GM18873 (cell line): ENCODE measurements around the gene ANKMY2.
"Not testable (repeated sequence)": the region's sequence is repeated elsewhere in the genome, so short reads cannot be mapped to it uniquely, and the experiment has no call there.

Experiments used
- ATAC-seq: cut with Tn5 transposase; IDR thresholded peaks from one replicate; pipeline ENCODE4 v1.9.1; 2021; ENCODE audit warnings: mild to moderate bottlenecking, moderate library complexity, moderate number of reproducible peaks; ENCODE audit not compliant: unreplicated experiment, low FRiP score

The ANKMY2 gene

DNA sequence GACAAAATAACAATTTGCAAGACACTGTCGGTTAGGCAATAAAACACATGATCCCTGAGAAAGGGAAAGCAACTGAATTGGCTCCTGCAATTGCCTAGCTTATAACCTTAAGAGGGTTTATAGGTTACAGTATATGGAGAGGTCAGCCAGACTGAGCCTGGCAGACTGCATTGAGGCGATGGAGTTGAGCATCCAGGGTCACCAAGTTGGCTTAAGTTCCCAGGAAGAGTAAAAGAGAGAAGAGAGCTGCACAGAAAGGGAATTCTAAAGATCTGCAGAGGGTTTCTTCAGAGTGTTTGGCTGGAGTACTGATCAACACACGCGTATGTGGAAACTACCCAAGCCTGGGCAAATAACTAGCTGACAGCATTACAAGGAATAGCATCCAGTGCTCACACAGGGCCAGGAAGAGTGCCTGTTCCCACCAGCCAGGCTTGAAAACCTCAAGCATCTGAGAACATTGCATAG, 11.2 kb downstream of the ANKMY2 start:
- ATAC-seq = no peak

DNA sequence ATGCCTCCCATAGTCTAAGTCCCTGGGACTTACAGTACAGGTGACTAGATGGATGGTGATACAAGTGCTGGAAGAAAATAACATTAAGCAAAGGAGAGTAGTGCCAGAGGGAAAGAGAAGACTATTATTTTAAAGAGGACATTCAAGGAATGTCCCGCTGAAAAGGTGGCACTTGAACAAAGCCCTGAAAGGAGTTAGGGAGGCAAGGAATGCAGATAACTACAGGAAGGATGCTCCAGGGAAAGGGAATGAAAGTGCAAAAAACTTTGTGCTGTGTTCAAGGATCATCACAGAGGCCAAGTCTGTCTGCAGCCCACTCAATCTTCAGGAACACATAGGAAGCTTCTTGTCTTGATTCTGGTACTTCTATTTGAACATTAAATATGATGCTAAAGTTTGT, 14.9 kb downstream of the ANKMY2 start:
- ATAC-seq = no peak

DNA sequence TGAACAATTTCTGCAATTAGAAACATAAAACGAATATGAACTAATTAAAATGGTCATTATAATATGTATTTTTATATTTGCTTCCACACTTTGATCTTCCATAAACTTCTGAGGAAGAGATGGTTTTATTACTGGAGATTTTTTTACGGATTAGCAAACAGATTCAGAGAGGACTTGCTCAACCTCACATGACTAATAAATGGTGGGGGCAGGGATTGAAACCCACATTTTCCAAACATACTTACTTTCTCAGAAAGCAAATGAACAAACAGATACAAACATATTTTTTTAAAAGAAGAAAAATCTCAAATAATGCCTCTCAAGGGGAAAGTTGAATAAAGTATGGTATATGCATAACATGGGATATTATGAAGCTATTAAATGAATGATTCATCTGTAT, 18.3 kb downstream of the ANKMY2 start:
- no peak for ATAC-seq

DNA sequence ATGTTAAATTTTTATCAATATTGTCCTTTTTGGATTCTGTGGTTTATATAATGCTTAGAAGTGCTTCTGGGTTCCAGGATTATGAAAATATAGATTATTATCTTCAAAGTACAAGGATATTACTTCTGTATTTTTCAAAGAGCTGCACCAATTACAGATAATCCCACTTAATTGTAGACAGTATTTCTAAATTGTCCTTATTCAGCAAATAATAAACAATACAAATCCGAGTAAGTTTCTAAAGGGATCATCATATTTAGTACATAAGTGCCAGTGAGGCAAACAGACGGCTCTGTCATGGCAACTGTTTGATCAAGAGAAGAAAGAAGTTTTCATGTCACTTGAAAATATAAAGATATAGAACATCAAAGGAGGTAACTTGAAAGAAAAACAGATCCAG, 19.2 kb downstream of the ANKMY2 start:
- no peak for ATAC-seq

DNA sequence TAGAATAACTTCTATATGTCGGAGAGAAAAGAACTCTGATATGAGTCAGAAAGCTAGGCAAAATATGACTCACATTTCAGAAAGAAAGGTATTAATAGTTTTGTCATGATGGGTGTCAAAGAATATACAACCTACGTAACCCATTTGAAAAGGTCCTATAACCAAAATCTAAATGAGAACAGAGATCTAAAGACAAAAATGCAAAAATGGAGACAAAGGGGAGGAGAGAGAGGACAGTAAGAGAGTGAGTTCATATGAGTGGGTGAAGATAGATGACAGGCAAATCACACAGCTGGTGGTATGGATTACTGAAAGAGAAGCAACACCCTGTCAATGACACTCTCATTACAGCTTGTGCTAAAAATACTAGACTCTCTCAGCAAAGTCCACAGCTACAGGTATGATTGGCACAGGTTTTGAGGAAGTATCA, 25.6 kb downstream of the ANKMY2 start:
- ATAC-seq = peak; percentile 87

DNA sequence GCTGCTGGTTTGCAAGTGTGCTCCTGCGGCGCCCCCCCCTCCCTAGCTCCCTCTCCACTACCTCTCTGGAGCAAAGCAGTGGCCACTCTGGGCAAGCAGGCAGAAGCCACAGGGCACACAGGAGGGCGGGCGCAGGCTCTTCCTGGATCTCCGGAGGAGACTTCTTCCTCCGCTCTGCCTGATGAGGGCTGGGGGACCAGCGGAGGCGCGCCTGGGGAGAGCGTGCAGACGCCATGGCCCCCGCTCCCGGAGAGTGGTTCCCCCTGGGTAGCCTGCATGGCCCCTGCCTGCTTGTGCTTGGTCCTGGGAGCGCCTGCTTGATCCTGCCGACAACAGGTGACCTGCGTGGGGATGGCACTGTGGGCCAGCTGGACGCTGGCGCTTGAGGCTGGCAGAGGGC, 29.0 kb downstream of the ANKMY2 start:
- no peak for ATAC-seq

DNA sequence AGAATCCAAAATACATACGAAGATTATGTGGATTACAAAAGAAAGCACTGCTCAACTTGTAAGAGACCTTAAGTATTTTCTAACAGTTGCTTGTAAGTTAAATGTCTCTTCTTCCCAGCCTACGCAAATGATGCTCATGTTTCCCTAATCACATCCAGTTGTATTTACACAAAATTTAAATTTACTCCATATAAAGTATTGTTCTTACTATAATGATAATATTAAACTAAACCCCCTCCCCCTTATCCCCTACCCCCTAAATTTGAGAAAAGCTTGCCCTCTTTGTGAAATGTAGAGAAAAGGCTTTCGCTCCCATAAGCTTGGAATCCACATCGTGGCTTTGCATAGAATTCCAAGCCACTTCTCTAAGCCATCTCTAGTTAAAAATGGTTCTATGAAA, 29.4 kb downstream of the ANKMY2 start:
- no peak for ATAC-seq

DNA sequence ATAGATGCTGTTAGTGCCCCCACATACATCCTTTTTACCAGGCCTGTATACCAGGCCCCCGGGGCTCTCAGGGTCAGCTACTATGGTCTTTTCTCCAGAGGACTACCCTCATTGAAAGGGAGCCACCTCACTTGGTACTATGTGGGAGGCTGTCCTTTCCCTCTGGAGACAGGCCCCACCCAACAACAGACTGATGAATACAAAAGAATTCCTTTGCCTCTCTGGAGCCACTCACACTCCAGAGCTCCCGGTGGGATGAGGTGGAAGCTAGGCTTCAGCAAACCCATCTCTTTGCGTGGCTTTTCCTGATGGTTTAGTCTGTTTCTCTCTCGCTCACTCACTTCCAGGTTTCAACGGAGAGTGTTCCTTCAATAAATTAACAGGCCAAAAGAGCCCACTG, 30.3 kb downstream of the ANKMY2 start:
- no peak for ATAC-seq

DNA sequence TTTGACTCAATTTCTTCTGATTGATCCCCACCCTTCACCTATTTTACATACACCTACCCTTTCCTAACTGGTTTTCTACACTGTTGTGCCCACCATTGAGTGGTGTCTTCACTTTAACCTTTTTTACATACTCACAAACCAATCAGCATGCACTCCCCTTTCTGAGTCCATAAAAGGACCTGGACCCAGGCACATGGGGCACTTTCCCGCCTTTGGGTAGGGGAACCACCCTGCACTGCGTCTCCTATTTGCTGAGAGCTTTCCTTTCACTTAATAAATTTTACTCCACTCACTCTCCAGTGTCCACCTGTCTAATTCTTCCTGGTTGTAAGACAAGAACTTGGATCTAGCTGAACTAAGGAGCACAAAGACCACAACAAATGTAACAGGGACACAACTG, 33.8 kb downstream of the ANKMY2 start:
- ATAC-seq = no peak

DNA sequence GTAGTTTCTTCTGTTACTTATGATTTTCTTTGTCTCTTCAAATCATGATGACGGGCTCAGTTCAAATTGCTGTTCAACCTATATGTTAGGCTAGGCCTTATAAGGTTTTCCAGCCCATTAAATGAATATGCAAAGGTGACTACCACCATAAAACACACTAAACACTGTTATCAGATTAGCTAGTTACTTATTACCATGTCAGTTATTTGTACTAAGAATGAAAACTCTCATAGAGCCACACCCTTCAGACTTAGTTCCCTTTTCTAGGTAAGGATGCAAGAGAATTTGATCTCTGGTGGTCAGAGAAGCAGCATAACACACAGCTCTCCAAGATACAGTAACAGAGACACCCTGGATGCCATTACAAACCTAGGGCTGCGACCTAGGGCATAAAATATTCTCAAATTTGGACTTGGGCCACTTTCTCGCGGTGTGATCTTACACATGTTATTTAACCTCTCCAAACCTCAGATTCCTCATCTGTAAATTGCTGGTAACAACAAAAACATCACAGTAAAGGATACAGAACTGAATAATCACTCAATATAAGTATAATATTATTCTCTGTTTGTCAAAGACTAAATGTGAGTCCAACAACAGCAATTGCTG, 35.6 kb downstream of the ANKMY2 start:
- peak; percentile 93 for ATAC-seq

DNA sequence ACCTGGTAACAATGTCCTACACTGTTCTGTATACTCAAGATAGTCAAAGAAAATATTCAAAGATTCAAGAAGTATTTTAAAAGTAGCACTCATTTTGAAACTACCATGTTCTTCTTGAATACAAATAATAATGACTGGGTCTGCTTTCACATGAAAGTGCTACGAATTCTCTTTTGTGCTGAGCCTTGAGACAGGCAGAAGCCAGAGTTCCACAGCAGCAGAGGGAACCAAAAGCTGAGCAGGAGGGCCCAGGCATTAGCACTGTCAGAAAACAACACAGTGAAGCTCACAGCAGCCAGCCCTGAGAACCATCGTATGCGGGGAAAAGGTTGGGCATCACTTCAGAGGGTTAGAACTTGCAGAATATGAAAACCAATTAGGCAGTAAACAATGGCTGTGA, 38.9 kb downstream of the ANKMY2 start:
- no peak for ATAC-seq

DNA sequence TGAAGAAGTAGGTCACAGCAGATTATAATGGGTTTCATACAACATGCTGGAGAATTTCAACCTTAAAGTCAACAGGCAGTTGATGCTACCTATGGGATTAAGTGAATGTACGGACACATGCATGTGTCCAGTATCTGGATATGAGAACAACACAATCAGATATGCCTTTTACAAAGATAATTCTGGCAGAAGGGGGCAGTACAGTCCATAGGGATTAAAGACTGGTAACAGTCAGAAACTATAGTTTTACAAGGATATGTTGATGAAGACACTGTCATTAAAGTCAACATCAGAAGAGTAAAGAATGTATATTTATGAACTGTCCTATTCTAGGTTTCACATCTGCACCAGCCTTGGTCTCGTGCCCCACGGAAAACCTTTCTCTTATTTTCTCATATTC, 41.5 kb downstream of the ANKMY2 start:
- no peak for ATAC-seq

DNA sequence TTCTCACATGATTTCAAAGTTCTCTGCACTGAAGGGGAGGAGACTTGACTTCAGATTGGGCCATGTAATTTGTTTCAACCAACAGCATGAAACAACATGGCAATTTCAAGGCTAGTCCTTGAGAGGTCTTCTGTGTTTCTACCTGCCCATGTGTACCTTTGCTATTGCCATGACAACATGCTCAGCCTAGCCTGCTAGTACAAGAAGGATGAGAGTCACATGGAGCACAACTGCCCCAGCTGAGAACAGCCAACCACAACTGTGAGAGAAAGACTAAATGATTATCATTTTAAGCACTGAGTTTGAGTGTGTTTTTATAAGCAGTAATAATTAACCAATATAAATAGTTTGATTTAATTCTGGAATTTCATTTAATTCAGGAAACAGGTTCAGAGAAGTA, 41.9 kb downstream of the ANKMY2 start:
- ATAC-seq = no peak

DNA sequence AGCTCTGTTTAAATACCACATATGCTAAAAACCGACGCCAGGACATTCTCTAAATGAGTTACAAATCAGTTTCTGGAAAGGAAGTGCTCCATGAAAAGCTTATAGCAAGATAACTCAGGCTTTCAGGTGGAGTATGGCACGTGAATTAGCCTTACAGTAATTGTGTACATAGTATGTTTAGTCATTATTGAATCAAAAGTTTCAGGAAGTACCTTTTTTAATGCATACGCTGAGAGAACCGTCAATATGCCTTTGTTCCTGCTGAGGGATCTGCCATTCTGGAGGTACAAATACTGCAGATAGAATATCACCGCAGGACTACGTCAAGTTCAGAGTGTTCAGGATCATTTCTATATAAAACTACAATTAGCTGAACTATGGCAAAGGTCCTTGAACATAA, 45.7 kb downstream of the ANKMY2 start:
- ATAC-seq = no peak

DNA sequence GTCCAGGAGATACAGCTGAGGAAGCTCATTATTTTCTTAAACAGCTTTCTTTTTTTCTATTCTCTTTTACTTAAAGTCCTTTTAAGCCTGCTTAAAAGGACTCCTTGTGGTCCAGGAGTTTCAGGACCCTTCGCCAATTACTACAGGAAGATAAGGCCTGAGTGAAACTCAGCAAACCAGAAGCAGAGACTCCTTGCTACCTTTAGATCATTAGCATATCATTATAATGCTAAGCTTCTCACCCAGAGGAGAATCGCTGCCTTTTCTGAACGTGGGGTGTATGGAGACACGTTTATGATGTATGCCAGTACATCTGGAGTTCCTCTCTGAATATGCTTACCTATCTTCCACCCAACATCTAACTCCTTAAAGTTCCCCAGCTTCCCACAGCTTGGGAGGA, 47.5 kb downstream of the ANKMY2 start:
- ATAC-seq = no peak

DNA sequence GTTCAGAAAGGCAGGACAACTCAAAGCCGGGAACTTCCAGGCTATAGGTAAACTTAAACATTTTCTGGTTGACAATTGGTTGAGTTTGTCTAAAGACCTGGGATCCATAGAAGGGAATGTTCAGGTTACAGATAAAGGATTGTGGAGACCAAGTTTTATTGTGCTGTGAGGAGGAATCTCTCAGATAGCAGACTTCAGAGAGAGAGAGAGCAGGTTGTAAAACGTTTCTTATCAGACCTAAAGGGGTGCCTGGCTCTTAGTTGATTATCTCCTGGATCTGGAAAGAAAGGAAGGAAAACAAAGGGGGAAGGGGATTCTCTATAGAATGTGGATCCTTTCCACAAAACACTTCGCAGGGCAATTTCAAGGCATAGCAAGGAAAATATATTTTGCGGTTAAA, 50.0 kb downstream of the ANKMY2 start:
- not testable (repeated sequence) for ATAC-seq

DNA sequence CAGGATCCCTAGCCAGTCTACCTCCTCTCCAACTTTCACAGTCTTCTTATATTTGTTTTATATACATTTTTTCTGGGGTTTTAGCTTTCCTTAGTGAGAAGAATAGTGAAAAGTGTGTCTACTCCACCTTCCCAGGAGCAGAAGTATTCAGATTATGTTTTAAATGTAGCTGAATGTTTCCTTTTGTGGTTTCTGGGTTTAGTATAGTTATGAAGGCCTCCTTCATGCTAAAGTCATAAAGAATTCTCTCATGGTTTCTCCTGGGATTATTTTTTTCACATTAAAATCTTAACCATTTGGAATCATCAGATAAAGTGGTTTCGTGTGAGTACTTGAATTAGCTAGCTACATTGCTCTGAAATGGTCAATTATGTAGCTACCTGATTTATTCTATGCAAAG, 50.9 kb downstream of the ANKMY2 start:
- ATAC-seq = no peak

DNA sequence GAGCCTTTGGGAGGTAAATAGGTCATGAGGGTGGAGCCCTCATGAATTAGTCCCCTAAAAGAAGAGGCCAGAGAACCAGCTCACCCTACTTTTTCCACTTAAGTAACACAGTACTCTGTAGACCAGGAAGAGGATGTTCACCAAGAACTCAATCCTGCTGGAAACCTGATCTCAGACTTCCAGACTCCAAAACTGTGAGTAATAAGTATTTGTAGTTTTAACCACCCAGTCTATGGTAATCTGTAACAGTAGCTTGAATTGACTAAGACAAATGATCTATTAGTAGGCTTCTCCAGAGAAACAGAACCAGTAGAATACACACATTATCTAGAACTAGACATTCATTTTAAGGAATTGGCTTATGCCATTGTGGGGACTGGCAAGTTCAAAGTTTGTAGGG, 51.5 kb downstream of the ANKMY2 start:
- no peak for ATAC-seq

DNA sequence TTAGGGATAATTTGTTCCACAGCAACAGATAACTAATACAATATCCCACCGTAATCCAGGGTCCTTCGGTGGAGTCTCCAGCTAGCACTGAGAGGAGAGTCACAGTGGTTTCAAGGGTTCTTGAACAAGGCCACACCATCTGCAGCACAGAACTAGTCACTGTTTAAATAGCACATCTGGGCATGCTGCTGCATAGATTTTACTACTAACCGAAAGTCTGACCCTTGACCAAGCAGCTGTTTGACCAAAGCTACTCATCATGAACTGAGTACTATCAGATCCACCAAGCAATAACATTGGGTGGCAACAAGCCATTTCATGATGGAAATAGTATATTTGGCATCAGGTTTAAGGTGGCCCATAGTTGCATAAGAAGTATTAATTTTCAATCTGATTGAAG, 53.2 kb downstream of the ANKMY2 start:
- no peak for ATAC-seq

DNA sequence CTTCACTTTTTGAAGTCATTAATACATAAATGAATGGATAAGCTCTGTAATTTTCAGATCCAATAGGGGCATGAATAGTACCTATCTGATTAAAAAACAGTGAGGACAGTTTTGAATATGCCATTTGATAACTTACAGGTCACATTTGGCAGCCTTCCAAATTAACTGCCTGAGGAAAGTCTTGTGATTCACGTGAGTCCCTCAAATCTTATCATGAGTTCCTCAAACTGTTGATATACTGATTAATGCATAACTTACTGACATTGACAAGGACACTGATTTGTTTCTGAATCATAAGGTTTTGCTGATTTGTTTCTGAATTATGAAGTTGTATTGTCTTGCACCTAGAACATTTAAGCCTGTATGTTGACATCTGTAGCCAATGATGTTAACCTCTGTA, 55.1 kb downstream of the ANKMY2 start:
- no peak for ATAC-seq

DNA sequence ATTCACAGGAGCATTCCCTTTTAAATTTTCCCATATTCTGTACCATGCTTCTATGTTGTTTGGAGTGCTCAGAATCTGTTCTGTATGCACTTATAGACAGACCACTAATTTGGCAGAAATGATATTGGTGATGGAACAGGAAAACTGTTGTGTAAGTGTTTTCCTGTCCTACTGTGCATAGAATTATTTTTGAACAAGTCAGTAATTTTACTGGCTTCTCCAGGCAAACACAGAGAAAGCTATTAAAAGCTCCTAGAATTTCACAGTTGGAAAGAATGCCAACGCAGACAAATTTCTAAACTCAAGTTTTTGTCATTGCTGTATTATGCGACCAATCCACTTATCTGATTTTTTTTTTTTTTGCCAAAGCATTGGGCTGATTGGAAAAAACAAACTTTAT, 55.7 kb downstream of the ANKMY2 start:
- ATAC-seq = no peak

DNA sequence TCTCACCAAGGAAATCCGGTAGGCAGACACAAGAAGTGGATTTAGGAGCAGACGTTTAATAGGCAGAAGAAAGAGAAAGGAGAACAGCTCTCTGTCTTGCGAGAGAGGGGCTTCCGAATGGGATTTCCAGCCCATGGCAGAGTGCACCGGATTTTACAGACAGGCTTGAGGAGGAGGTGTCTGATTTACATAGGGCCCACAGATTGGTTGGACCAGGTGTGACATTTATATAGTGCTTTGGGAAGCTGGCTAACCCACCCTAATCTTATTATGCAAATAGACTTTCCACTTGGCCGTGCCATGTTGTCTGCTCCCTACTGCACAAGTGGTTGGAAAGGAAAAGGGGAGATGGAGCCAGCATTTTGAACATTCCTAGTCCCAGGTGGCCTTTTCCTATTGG, 57.8 kb downstream of the ANKMY2 start:
- no peak for ATAC-seq

DNA sequence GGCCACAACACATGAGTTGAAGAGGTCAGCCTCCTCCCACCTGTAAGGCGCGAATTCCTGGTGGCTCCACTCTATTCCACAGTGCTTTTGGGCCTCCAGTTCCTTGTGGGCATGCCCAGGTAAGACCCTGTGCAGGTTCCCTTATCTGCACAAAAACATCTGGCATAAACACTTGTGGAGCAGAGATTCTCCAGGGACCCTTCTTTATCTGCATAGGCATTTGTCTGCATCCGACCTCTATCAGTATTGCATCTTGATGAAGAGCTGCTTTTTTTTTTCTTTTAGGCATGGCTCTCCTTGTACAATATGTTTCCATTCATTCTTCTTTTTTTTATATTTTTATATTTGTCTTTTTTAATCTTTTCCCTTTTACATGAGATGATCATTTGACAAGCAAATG, 58.4 kb downstream of the ANKMY2 start:
- ATAC-seq = no peak
